ENCODE measurements around the gene OTOL1.

Gene OTOL1

DNA sequence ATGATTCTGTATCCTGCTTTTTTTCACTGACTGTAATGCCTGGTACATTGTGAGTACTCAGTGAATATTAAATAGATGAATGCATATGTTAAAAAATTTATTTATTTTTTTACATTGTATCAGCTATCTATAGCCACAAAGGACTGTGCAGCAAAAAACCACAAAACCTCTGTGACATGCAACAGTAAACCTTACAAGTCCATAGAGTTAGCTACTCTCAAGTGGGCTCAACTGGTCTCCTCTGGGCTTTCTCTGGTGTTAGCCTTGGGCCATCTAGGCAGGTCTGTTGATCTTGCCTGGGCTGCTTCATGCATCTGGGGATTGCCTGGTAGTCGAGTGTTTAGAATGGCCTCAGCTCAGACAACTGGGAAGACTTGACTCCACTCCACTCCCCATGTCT lies 35.3 kb downstream of the OTOL1 start:
- in situ Hi-C loops (cut with HindIII; ENCODE audit: low sequenced_read_pairs), result no loop called here

DNA sequence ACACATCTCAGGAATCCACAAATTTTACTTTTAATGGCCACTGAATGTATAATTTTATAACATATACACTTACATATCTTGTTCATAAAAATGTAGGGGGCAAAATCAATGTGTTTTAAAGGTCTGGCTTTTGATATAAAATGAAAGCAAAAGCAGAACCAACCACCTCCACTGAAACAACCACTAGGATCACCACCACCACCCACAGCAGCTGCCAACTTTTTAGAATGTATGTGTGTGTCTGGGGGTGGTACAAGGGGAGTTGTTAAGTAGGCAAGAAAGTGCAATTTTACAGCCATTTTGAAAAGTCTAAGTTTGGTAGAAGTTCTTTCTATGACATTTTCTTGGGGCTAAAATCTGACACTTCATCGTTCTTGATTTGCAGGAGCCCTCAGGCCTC lies 44.0 kb downstream of the OTOL1 start:
- in situ Hi-C loops (cut with HindIII; ENCODE audit: low sequenced_read_pairs), result no loop called here

DNA sequence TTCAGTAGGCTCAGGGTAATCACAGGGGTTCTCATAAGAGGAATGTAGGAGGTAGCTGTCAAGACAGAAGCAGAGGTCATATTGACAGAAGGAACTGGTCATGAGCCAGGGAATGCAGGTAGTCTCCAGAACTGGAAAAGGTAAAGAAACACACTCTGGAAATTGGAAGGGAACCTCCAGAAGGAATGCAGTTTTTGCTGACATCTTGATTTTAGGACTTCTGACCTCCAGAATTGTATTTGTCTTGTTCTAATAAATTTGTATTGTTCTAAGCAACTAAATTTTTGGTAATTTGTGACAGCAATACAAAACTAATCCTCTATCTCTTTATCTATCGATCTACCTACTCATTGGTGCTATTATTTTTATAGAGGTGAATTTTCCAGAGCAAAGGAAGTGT lies 49.2 kb downstream of the OTOL1 start:
- in situ Hi-C loops (cut with HindIII; ENCODE audit: low sequenced_read_pairs), result no loop called here

DNA sequence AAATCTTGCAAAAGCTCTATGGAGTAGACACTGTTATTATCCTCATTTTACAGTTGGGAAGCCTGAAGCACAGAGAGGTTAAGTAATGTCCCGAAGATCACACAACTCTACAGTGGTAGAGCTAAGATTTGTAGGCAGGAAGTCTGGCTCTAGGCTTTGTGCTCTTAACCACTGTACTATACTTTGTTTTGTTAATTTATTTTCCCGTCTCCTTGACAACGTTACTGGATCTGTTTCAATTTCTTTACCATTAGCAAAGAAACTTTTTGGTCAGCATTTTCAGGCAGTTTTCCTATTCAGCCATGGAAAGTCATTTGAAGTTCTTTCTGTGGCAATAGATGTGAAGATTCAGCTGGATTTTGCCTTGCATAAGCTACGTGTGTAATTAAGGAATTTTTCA lies 51.7 kb downstream of the OTOL1 start:
- in situ Hi-C loops (cut with HindIII; ENCODE audit: low sequenced_read_pairs), result no loop called here

DNA sequence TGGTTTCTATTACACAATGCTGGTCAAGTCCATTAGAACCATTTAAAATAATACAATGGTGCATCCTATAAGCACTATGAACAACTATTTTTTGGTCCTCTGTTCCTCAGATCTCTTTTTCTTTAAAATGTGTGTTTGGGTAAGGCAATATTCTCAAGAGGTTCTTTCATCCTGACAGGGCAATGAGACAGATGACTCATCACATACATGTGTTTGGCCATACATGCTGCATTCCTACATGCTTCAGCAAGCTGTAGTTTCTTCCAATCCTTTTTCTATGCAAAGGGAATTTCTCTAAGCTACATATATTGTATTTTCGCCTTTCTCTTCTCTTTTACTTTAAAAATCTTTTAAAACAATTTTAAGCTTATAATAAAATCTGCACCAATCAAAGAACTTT lies 52.7 kb downstream of the OTOL1 start:
- in situ Hi-C loops (cut with HindIII; ENCODE audit: low sequenced_read_pairs), result no loop called here

DNA sequence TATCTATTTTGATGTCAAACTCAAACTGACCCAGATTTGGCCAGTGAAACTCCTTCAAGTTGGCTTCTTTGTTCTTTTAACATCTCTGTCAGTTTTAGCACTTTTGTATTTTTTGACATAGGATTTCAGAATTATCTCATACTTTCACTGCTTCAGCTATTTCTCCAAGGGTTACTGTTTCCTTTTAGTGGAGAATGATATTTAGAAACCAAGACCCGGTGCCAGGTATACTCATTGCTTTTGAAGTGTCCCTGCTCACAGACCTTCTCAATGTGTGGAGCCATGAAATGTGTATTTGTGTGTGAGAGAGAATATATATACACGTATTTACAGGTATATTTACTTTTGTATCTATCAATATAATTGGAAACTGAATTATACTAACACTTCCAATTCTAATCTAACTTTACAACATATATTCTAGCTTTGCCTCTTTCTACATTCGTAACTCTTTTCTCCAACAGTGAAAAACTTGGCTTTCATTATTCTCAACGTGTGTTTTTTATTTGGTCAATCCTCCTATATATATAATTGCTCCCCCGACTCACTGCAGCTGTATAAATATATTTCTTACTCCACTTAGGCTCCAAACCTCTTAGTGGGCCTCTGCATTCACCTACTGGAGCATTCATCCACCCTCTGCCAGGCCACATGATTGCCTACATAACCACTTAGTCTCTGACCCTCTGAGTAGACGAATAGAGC lies 54.0 kb downstream of the OTOL1 start:
- in situ Hi-C loops (cut with HindIII; ENCODE audit: low sequenced_read_pairs), result no loop called here

DNA sequence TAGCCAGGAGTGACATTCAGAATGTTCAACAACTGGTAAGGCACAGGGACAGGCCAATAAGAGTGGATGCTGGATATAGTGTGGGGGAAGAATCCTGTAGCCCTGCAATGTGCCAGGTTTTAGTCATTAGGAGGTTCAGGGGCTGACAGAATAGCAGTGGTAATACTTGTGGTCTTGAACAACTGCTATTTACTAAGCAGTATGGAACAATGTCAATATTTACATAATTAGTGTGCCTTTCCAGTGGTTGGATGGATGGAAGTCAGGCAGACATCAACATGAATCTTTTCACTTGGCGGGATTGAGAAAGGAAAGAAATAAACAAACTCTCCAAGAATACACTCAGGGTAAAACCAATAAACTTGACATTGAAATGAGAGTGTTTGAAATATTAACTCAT lies 55.1 kb downstream of the OTOL1 start:
- in situ Hi-C loops (cut with HindIII; ENCODE audit: low sequenced_read_pairs), result no loop called here

DNA sequence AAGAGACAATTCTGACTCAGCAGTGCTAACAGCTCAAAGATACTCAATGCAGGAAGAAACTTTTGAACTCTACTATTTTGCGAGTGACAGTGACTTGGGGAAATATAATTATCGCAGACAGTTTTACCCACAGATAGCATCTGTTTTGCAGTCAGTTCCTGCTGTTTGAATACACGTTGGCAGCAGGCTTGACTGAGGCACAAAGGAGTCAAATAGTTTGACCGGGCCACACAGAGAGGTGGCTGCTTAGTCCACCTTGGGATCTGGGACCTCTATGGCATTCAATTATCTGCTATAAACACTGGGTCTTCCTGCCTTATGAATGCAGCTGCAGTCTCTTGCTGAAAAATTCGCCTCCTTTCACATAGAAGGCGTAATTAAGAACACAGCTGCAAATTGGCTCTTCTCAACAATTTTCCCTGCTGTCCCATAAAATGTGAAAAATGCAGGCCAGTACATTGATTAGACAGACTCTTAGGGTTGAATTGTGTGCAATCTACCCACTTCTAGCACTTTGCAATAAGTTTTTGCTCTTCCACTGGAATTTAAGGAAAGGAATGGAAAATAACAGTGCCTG lies 56.5 kb downstream of the OTOL1 start:
- in situ Hi-C loops (cut with HindIII; ENCODE audit: low sequenced_read_pairs), result no loop called here

Data from endothelial cell of hepatic sinusoid (primary cell).